Liver (tissue), 3 donors: ENCODE data around the gene THUMPD2.

Source experiments
- CTCF ChIP-seq: fragments of 150-350 bp; IDR thresholded peaks from 2 replicates; pipeline ENCODE4 v1.5.1; 2017; ENCODE audit warnings: improper control_type of control experiment, low read depth, low read length; ENCODE audit not compliant: missing input control
- GABPA ChIP-seq, 2 donors: IDR thresholded peaks in 1 of 2; conservative IDR thresholded peaks in 1 of 2; 2 replicates each; pipeline ENCODE4 v1.6.1; 2016; ENCODE audit warnings: antibody characterized with exemption in 2 of 2, mild to moderate bottlenecking in 1 of 2, moderate library complexity in 1 of 2
- JUND ChIP-seq, 2 donors: IDR thresholded peaks; 2 replicates each; pipeline ENCODE4 v1.6.1; 2016; ENCODE audit warnings: antibody characterized with exemption in 2 of 2
- MAX ChIP-seq: IDR thresholded peaks from 2 replicates; pipeline ENCODE4 v1.6.1; 2016; ENCODE audit warnings: antibody characterized with exemption
- RXRA ChIP-seq, 2 donors: IDR thresholded peaks; 2 replicates each; pipeline ENCODE4 v1.6.1; 2017 to 2018; ENCODE audit warnings: antibody characterized with exemption in 2 of 2, mild to moderate bottlenecking in 1 of 2
- YY1 ChIP-seq: IDR thresholded peaks from 2 replicates; pipeline ENCODE4 v1.6.1; 2016; ENCODE audit warnings: antibody characterized with exemption, mild to moderate bottlenecking
- donor health status: healthy.
- donor health status: healthy.

- TF ChIP-seq CTCF = no peak
- TF ChIP-seq MAX = no peak
- TF ChIP-seq GABPA (IDR thresholded peaks at IDR 0.05 in 1 of 2, conservative IDR thresholded peaks at IDR 0.05 in 1 of 2) = no peak
- no peak for TF ChIP-seq RXRA (IDR thresholded peaks at IDR 0.05)
- TF ChIP-seq YY1 = no peak
- TF ChIP-seq JUND (IDR thresholded peaks at IDR 0.05) = no peak
These were observed 6.3 kb downstream of the THUMPD2 start for GRCh38 chr2:39772812-39773152.
